Measurements from ENCODE around the gene AUP1.

AUP1 gene

GRCh38 chr2:74534411-74534810, 4.9 kb upstream of the AUP1 start:
- no peaks in the 10 kb centered on the region for H3K9me2 ChIP-seq (replicated peaks; ENCODE audit: control insufficient read depth, low read length)
- H3K4me1 ChIP-seq (ENCODE audit: control insufficient read depth, low read length) = peaks cover 19% of the 10 kb centered on the region
- H3F3A ChIP-seq (ENCODE audit: control insufficient read depth, insufficient read depth) = peaks cover 7% of the 10 kb centered on the region; the same call in 1 of the 2 replicates
- H3K4me2 ChIP-seq (ENCODE audit: low read length) = no peak overlapping the region
- no peaks in the 10 kb centered on the region for H4K20me1 ChIP-seq (ENCODE audit: control insufficient read depth, insufficient read depth, low read depth, low read length)
- H3K27me3 ChIP-seq (ENCODE audit: control insufficient read depth, low read length) = peaks cover 22% of the 10 kb centered on the region
- peaks cover 21% of the 10 kb centered on the region for H3K79me2 ChIP-seq (ENCODE audit: control insufficient read depth, low read length)
- H3K27ac ChIP-seq (ENCODE audit: low read depth, low read length) = no peak overlapping the region
- peaks cover 27% of the 10 kb centered on the region for H3K36me3 ChIP-seq (ENCODE audit: control insufficient read depth, low read length)
- H3K9me3 ChIP-seq (ENCODE audit: control insufficient read depth, insufficient read depth, low read length) = no peaks in the 10 kb centered on the region
- no peak for TF ChIP-seq EZH2phosphoT487 (IDR thresholded peaks at IDR 0.05; ENCODE audit: borderline replicate concordance, low read length)
- TF ChIP-seq CTCF (IDR thresholded peaks at IDR 0.05; ENCODE audit: low read depth, low read length, poor library complexity, severe bottlenecking) = no peak
- no peak overlapping the region for H3K4me3 ChIP-seq (ENCODE audit: low read length)

- Histone ChIP-seq H3K27ac (ENCODE audit: low read depth, low read length) (no peak overlapping the region), H3K4me1 (ENCODE audit: control insufficient read depth, low read length) (peaks cover 18% of the 10 kb centered on the region), H3K27me3 (ENCODE audit: control insufficient read depth, low read length) (peaks cover 13% of the 10 kb centered on the region), H3K4me2 (ENCODE audit: low read length) (no peak overlapping the region), H3K9me3 (ENCODE audit: control insufficient read depth, insufficient read depth, low read length) (no peaks in the 10 kb centered on the region), H4K20me1 (ENCODE audit: control insufficient read depth, insufficient read depth, low read depth, low read length) (no peaks in the 10 kb centered on the region), H3K36me3 (ENCODE audit: control insufficient read depth, low read length) (peaks cover 37% of the 10 kb centered on the region), H3K4me3 (ENCODE audit: low read length) (no peak overlapping the region), H3K79me2 (ENCODE audit: control insufficient read depth, low read length) (peaks cover 31% of the 10 kb centered on the region), H3K9me2 (replicated peaks; ENCODE audit: control insufficient read depth, low read length) (no peaks in the 10 kb centered on the region), H3F3A (ENCODE audit: control insufficient read depth, insufficient read depth) (peaks cover 7% of the 10 kb centered on the region; the same call in 1 of the 2 replicates)
- TF ChIP-seq EZH2phosphoT487 (IDR thresholded peaks at IDR 0.05; ENCODE audit: borderline replicate concordance, low read length) = no peak
- TF ChIP-seq CTCF (IDR thresholded peaks at IDR 0.05; ENCODE audit: low read depth, low read length, poor library complexity, severe bottlenecking) = no peak
Measured at GRCh38 chr2:74533464-74533863, 4.0 kb upstream of the AUP1 start.

GRCh38 chr2:74532222-74532621, 2.7 kb upstream of the AUP1 start:
- Histone ChIP-seq H3K27me3 (ENCODE audit: control insufficient read depth, low read length) (peaks cover under 1% of the 10 kb centered on the region), H3K9me2 (replicated peaks; ENCODE audit: control insufficient read depth, low read length) (no peaks in the 10 kb centered on the region), H3K9me3 (ENCODE audit: control insufficient read depth, insufficient read depth, low read length) (no peaks in the 10 kb centered on the region), H3K4me1 (ENCODE audit: control insufficient read depth, low read length) (peaks cover 30% of the 10 kb centered on the region), H3K4me3 (ENCODE audit: low read length) (no peak overlapping the region), H3K4me2 (ENCODE audit: low read length) (peak overlapping the region; percentile 94; the same call in 1 of the 2 replicates), H3F3A (ENCODE audit: control insufficient read depth, insufficient read depth) (peaks cover 9% of the 10 kb centered on the region; the same call in 1 of the 2 replicates), H4K20me1 (ENCODE audit: control insufficient read depth, insufficient read depth, low read depth, low read length) (no peaks in the 10 kb centered on the region), H3K27ac (ENCODE audit: low read depth, low read length) (no peak overlapping the region), H3K79me2 (ENCODE audit: control insufficient read depth, low read length) (peaks cover 43% of the 10 kb centered on the region), H3K36me3 (ENCODE audit: control insufficient read depth, low read length) (peaks cover 49% of the 10 kb centered on the region)
- TF ChIP-seq EZH2phosphoT487 (IDR thresholded peaks at IDR 0.05; ENCODE audit: borderline replicate concordance, low read length) (no peak), CTCF (IDR thresholded peaks at IDR 0.05; ENCODE audit: low read depth, low read length, poor library complexity, severe bottlenecking) (peak; percentile 56)
